Activated T-helper 1 cell treated with anti-CD3 and anti-CD28 coated beads, Interleukin-2, amount 50 U/mL, for 16 hours (primary cell): ENCODE results near the gene KCTD3.

Experiments
- DNase-seq, 2 donors: peaks; one replicate each; pipeline ENCODE4 v3.0.0-alpha.2; 2020; ENCODE audit warnings: low read depth in 1 of 2, low spot score in 1 of 2

Gene KCTD3

DNA sequence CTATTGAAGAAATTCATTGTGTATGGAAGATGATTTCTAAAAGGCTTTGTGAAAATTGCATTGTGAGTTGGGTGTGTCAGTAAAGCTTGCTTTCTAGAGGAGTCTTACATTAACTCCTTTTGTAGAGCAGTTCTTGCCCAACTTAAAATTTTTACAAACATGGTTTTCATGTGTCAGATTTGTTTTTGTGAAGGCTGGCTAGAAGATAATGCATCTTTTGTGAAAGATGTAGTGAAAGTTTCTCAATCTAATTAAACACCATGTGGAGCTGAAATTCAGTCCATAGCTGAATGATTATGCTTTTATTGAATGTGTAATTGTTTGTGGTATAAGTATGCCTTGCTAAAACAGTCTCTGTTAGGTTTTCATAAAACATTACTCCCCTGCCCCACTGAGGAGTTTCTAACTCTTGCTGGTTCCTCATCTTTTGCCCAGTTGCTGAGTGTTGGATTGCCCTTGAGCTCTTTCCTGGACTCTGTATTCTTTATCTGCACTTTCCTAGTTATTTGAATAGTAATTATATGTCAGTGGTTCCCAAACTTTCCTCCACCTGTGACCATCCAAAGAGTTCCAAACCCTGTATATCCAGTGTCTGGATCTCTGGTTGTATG lies 38.0 kb downstream of the KCTD3 start:
- DNase-seq, result no peak

DNA sequence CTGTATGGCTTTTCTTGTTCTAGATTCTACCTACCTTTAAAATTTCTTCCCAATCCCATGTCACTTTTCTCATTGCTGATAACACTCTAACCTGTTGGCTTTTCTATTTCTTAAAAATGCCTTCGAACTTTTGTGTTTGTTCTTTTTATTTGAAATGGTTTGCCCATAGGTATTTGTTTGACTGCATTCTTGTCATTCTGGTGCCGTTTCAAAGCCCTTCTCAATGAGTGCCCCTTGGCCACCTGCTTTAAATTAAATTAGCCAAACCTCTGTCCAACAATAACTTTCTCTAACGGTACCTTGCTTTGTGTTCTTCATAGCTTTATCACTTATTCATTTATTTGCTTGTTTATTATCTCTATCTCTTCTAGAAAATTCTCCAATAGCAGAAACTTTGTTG lies 38.9 kb downstream of the KCTD3 start:
- no peak for DNase-seq

DNA sequence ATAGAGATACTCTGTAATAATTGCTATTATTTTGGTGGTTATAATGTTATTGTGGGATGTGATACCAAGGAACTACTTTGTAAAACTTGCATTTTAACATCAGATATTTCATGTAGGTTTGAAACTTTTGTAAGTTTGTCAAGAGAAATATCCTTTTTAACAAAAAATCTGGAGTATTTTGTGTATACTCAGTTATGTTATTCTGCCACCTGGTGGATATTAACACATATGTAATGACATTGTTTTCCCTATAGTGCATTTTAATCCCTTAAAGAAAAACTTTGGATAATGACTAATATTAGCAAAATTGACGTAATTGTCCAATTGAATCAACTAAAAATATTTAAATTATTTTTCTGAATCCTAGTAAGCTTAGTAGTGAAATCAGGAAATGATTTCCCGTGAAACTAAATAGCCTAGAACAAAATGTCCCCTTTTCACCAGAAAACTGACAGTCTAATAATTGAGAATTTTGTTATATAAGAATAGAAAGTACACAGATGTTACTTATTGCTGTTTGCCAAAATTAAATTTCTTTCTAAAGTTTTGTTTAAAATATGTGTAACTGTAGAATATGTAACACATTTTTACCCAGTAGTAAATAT lies 39.6 kb downstream of the KCTD3 start:
- DNase-seq, result no peak

DNA sequence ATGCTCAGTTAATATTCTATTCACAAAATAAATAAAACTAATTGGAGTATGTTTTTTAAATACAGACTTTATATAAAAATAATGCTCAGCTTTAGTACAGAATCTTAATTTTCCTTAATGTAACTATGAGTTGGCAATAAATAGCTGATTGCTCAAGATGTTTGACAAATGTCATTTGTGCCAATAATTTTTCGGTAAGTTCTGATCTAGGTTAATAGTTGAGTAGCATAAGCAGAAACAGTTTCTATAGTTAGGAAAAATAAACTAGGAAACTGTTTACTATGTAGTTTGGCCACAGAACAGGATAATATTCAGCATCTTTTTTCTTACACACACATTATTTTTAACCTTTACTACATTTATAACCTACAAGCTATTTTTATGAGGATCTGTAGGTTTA lies 40.3 kb downstream of the KCTD3 start:
- DNase-seq, result no peak

DNA sequence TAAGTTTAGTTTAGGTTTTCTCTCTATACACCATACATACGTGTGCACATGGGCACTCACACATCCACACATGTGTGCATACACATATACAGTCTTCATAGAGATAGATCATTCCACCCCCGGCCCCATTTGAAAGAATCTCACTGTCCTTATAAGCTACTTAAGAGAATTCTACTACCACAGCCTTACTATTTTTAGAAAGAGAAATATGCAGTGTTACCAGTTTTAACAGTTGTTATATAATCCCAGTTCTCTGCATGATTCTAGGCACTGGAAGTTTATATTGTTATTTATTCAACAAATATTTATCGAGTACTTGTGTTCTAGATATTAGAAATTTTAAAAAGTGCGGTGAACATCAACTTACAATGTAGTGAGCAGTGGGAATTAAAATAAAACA lies 41.5 kb downstream of the KCTD3 start:
- DNase-seq, result no peak

DNA sequence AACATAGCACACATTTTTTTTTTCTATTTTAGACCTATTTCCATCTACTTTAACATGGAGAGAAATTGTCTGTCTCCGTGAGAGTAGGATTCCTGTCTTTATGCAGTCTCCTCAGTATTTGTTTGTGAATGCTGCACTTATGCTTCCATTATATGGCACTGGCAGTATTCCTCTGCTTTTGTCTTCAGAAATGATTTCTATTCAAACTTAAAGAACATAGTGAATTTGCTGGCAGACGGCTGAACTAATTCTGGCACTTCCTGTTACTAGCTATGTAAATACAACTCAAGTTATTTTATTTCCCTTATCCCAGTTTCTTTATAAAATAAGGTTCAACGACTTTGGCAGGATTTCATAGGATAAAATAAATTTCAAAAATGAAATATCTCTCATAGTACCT lies 45.3 kb downstream of the KCTD3 start:
- no peak for DNase-seq

DNA sequence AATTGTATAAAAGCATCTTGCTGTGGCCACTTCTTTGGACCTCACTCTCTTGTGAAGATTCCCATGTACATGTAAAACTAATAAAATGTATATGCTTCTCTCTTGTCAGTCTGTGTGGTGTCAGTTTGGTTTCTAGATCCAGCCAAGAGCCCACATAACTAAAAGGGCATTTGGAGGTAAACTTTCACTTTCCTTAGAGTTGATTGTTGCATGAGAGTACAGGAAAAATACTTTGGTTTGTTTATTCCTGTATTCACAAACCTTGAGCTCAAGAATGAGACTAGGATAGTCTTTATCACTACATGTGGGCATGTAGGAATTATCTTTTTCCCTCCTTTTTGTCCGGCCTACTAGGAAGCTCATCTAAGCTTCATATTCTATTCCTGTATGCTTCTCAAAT lies 50.9 kb downstream of the KCTD3 start:
- DNase-seq, result no peak

DNA sequence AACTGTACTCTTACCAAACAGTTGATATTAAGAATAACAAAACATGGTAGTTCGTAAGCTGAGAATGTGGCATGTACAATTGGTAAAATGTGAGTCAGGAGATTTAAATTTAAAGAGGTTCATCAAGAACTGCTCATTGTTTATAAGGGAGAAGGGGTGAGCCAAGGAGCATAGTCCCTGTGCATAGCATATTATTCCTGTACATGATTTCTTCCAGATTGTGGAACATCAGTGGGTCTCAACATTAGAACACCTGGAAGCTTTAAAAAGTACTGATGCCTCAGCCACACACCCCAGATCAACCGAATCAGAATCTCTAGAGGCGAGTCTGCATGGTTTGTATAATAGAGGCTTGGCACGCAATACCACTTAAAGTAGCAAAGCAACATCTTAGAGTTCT lies 56.1 kb downstream of the KCTD3 start:
- DNase-seq, result no peak

DNA sequence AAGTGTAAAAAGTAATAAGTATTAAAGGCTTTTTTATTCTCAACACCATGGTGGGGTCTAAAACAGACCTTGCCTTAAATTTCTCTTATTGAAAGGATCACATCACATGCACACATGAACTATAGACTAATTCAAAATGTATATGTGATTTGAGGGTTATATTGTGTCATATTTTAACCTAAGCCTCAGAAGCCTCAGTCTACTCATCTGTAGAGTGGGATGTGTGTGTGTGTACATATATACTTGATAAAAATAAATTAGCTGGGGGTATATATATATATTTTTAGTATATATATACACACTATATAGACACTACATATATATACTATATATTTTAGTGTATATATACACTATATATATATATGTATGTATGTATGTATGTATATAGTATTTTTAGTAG lies 58.8 kb downstream of the KCTD3 start:
- DNase-seq, result no peak

DNA sequence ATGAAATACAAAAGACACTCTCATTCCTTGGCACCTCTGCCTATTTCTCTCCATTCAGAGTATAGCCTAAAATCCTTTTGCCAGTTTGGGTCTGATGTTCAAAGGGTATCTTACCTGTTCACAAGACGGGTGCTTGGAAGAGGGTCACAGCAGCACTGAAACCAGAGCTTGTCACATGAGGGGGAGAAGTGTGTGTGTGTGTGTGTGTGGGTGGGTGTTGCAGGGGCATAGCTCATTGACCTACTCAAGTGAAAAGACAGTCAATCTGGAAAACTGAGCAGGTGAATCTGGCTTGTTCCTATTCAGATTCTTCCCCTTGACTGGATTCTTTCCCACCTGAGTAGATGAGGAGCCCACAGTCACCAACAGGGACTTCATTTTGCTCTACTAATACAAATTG lies 63.9 kb downstream of the KCTD3 start:
- no peak for DNase-seq

DNA sequence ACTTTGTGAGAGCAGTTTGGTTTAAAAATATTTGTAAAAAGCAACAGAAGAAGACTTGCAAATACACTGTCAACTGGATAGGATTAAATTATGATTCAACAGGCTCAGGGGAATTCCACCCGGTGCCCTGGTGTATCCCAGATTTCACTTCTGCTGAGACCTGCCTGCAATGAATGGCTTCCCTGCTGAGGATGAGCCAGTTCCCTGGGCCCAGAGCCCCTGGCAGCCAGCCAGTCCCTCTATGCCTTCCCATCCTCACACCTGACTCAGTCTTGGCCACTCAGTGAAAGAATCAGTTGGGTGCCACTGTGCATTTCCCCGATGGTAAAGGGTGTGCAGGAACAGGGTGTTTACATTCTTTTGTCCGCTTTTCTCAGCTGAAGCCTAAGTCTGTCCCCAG lies 64.4 kb downstream of the KCTD3 start:
- no peak for DNase-seq

DNA sequence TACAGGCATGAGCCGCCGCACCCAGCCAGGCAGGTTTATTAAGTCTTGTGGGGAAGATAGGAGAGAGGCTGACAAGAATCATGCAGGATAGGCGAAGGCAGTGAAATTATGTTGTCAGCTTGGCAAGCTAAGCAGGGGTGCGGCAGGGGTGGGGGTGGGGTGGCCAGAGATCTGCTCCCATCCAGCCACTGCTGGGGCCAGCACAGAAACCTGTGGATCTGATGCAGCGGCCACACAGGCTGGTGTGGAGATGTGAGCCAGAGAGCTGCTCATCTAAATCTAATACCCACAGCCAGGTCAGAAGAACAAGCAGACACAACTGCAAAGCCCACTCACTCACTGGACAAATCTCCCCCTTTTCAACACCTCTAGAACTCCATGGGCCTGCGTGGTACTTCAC lies 68.7 kb downstream of the KCTD3 start:
- no peak for DNase-seq

DNA sequence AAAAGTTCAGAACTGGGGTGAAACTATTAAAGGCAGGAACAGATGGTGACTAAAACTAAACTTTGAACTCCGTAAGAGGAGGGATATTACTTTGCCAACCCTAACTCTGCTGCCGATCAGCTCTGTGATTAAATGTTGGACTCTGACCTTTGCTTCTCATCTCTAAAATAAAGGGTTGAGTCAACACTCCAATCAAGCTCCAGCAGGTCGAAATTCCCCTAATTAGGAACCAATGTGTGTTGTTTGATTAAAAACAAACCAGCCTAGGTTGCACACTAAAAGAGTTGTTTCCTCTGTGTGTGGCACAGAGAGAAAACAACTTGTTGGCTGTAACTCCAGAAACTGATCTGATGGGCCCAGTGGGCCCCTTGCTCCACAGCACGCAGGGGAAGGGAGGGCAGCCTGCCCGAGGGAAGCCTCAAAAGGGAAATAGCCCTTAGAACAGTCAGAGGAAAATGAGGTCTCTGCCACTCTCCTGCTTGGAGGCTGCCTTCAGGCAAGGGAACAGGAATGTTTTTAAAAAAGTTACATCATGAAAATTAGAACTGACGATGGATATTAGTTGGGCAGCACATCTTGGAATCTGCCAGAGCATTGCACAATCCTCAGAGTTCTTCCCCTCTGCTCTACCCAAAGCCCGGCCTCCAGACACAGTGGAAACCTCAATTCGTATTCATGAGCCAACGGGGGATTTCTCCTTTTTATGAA lies 69.3 kb downstream of the KCTD3 start:
- no peak for DNase-seq

DNA sequence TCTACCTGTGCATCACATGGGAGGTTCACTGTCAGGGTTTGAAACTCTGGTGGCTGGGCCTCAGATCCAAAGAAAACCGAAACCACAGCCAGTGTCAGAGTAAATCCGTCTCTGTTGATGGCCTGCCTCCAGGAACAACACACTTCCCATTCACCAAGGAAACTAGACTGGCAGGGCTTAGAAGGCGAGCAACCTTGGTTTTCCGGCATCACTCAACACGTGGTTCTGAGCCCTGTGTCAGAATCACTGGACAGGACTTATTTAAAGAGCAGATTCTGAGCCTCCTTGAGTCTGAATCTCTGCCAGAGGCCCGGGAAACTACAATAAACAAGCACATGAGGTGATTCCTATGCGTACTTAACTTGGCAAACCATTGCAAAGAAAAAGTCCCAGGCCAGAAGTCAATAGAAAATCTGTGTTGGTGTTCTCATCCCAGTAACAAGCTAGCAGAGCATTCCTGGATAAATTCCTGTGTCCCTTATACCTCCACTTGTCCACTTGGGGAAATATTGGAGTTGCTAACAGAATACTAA lies 70.0 kb downstream of the KCTD3 start:
- DNase-seq, result no peak

DNA sequence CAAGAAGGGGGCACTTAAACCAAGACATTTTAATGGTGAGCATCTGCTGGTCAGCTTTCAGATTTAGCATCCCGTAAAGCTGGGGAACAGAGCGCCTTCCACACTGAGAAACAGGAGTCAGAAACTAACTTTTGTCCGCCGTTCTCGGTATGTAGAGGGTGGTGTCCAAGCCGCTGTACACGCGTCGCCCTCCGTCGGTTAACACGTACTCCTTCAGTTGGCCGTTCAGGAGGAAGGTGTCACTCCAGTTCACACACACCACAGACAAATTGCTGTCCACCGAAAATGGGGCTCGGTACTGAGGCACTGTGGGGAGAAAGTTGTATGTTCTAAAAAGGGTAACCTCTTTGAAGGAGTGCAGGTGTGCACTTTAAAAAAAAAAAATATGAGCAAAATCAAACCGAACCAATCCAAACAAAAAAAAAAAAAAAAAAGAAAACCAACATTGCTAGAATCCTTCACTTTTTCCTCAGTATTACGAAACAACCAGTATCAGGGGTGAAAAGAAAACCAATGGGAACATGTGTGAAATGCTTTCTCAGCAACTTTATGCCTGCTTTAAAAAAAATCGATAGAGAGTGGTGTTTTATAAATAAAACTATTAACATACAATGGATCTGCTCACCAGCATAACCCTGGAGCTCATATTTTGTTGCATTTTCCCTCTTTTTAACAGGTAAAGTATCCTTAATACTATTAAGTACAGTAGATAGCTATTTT lies 73.5 kb downstream of the KCTD3 start:
- DNase-seq, result no peak

DNA sequence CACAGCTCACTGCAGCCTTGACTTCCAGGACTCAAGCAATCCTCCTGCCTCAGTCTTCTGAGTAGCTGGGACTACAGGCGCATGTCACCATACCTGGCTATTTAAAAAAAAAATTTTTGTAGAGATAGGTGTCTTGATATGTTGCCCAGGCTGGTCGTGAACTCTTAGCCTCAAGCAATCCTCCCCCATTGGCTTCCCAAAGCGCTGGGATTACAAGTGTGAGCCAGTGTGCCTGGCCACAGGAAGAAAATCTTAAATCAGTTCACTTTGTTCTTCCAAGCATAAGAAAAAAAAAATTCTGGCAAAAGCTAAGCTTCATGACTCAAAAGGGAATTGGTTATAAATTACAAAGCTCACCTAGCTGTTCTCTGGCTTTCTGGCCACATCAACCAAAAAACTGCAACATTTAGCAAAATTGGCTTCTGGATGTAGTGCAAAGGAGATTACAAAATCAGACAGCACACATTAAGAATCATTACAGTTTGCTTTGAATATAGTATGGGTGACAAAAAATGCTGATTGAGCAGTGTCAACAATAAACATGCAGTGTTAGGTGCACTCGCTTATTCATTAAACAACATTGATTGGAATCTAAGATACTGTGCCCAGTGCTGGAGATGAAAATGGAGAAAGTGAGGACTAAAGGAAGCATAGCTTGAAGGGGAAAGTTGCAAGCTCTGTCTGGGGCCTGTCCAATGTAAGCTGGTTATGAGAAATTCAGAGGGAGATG lies 76.7 kb downstream of the KCTD3 start:
- DNase-seq, result no peak

DNA sequence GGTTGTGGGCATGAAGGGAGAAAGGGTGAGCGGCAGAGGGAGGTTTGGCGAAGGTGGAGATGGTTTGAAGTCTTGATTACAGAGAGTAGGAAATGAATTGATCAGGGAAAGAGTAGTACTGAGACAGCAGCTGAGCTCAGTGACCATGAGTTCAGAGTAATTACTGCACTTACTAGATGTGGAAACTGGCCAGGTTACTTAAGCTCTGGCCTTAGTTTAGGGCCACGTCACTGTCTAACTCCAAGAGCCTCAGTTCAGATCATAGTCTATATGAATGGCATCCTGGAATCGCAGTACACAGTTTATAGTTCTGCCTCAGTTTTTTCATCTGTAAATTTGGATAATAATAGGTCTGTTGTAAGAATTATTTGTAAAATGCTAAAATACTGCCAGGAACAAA lies 78.1 kb downstream of the KCTD3 start:
- DNase-seq, result no peak

DNA sequence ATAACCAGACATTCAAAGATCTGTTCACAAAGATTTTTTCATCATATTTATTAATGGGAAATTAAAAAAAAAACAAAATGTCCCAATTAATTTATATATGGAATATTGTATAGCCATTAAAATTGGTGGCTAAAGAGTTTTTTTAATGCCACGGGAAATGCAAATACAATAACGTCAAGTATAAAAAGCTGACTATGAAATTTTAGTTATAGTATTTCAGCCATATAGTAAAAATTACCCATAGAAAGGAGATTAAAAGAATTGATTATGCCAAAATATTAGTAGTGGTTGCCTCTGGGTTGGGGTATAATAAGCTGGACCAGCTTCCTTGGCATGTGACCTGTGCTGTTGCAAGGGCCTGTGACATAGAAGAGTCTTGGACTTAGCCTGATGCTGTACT lies 78.8 kb downstream of the KCTD3 start:
- DNase-seq, result no peak

DNA sequence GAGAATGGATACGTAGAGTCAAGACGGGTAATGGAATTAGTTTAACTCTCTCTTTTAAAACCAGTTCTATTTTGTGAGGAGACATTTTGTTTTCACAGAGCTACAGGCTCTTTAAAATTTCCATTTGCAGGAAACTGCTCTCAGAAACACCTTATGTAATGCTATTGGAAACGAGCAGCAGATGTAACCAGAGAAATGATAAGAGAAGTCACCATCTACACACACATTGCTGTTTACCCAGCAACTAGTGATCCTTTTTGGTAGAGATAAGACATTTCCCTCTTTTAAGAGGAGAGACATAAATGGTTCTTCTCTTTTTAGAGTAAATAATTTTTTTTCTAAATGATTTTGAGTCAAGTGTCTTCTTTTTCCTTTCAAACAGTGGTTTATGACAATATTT lies 80.6 kb downstream of the KCTD3 start:
- no peak for DNase-seq

DNA sequence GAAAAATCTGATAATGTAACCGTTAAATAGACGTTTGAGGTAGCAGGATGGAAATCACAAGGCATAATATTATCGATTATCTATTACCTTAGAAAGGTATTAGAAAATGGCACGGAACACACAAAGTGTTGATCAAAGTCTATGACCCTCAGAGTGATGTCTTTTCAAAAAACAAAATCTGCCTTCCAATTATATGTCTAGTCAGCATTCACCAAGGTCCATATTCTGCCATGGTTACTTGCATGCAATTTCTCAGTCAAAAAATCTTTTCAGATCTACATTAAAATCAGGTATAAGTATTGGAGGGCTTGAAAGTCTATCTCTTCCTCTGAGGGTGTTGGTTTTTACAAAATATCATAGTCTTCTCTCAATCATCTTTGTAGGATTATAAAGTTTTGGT lies 81.9 kb downstream of the KCTD3 start:
- DNase-seq, result no peak

DNA sequence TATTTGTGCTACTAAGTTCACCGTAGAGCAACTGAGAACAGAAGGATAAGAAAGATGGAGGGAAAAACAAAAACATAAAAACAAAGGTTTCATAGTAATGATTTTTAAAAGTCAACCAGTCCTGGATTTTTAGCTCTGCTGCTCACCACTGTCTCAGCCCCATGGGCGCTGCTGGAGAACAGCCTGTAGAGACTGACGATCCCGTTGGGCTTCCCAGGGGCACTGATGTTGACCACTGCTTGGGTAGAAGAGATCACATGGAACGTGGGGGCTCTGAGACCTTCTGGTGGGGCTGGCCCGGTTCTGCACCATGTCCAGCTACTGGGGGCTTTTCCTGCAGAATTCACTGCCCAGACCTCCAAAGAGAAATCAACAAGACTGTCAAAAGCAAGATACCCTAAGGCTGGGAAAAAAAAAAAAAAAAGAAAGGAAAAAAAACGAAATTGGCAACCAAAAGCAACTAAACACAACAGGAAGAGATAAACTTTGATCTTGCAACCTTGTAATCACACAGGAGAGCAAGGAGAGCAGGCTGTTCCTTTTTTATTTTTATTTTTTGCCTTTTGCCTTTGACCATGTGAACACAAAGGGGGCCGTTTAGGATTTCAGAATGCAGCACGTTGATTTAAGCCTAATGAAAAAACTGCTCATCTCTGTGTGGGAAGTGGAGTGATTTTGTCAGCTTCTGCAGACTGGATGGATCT lies 83.5 kb downstream of the KCTD3 start:
- DNase-seq, result no peak
